UCSD-AML1 (cell line): ENCODE results near the gene DNLZ.
"Not testable (repeated sequence)": the region's sequence is repeated elsewhere in the genome, so short reads cannot be mapped to it uniquely, and the experiment has no call there.

Source experiments
- DNase-seq: peaks from one replicate; lab custom pipeline; 2025; ENCODE audit not compliant: unreplicated experiment; lab: John Stamatoyannopoulos, UW

The DNLZ gene

GRCh38 chr9:136320972-136321371 is 42.6 kb downstream of the DNLZ start:
- DNase-seq = not testable (repeated sequence)

- not testable (repeated sequence) for DNase-seq
Measured at GRCh38 chr9:136319955-136320354, 43.6 kb downstream of the DNLZ start.

GRCh38 chr9:136319244-136319643 is 44.3 kb downstream of the DNLZ start:
- not testable (repeated sequence) for DNase-seq

- DNase-seq = no peak
Measured at GRCh38 chr9:136318776-136319241, 44.7 kb downstream of the DNLZ start.

GRCh38 chr9:136318111-136318775 is 45.3 kb downstream of the DNLZ start:
- DNase-seq = no peak

GRCh38 chr9:136317695-136318094 is 45.8 kb downstream of the DNLZ start:
- DNase-seq = no peak

GRCh38 chr9:136316896-136317676 is 46.5 kb downstream of the DNLZ start:
- no peak for DNase-seq

- no peak for DNase-seq
Measured at GRCh38 chr9:136316271-136316751, 47.2 kb downstream of the DNLZ start.

- DNase-seq = no peak
Measured at GRCh38 chr9:136314944-136315343, 48.6 kb downstream of the DNLZ start.

- DNase-seq = no peak
Measured at GRCh38 chr9:136314056-136314416, 49.5 kb downstream of the DNLZ start.

- DNase-seq = no peak
Measured at GRCh38 chr9:136313111-136314055, 50.2 kb downstream of the DNLZ start.

GRCh38 chr9:136312436-136312835 is 51.1 kb downstream of the DNLZ start:
- peak; percentile 66 for DNase-seq

- DNase-seq = no peak
Measured at GRCh38 chr9:136312009-136312375, 51.6 kb downstream of the DNLZ start.

GRCh38 chr9:136311051-136312008 is 52.2 kb downstream of the DNLZ start:
- no peak for DNase-seq

GRCh38 chr9:136310273-136311030 is 53.1 kb downstream of the DNLZ start:
- DNase-seq = no peak

- DNase-seq = no peak
Measured at GRCh38 chr9:136309806-136310220, 53.7 kb downstream of the DNLZ start.
